Measurements from ENCODE around the gene BSN.

BSN gene, protein sequence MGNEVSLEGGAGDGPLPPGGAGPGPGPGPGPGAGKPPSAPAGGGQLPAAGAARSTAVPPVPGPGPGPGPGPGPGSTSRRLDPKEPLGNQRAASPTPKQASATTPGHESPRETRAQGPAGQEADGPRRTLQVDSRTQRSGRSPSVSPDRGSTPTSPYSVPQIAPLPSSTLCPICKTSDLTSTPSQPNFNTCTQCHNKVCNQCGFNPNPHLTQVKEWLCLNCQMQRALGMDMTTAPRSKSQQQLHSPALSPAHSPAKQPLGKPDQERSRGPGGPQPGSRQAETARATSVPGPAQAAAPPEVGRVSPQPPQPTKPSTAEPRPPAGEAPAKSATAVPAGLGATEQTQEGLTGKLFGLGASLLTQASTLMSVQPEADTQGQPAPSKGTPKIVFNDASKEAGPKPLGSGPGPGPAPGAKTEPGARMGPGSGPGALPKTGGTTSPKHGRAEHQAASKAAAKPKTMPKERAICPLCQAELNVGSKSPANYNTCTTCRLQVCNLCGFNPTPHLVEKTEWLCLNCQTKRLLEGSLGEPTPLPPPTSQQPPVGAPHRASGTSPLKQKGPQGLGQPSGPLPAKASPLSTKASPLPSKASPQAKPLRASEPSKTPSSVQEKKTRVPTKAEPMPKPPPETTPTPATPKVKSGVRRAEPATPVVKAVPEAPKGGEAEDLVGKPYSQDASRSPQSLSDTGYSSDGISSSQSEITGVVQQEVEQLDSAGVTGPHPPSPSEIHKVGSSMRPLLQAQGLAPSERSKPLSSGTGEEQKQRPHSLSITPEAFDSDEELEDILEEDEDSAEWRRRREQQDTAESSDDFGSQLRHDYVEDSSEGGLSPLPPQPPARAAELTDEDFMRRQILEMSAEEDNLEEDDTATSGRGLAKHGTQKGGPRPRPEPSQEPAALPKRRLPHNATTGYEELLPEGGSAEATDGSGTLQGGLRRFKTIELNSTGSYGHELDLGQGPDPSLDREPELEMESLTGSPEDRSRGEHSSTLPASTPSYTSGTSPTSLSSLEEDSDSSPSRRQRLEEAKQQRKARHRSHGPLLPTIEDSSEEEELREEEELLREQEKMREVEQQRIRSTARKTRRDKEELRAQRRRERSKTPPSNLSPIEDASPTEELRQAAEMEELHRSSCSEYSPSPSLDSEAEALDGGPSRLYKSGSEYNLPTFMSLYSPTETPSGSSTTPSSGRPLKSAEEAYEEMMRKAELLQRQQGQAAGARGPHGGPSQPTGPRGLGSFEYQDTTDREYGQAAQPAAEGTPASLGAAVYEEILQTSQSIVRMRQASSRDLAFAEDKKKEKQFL (N-terminal part only)

DNA sequence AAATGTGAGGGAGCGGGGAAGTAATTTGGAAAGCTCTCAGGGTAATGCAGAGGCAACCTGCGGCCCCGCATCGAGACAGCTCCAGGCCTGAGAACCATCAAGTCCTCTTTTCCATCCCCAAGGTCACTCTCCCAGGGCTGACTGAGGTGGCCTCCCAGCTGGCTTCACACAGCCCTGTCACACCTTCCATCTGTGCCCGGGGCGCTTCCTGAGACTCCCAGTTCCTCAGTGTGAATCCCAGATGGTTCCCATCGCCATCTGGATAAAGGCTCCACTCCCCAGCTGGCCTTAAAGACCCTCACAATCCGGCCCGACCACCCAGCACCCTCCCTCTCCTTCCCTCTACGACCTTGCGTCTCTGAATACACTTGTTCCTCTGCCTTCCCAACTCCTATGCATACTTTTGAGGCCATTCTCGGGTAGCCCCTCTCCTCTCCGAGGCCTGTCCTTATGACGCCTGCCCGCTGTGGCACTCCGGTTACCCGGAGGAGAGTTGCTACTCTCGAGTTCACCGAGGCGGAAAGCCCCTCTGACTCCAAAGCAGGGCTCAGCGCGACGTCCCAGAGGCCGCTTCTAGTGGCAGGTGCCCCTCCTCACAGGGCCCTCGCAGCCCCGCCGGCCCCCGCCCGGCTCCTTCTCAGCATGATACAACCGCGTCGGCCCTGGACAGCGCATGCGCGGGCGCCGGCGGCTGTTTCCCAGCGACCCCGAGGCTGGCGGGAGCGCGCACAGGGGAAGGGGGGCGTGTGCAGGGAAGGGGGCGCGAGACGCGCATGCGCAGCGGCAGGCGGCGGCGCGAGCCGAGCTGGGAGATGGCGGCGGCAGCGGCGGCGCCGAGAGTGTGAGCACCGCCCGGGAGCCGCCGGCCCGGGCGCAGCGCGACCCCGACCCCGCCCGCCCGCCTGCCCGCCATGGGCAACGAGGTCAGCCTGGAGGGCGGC lies at the start of gene BSN:
TSS of gene BSN (plus strand) at position 786 of the 941 bp plus-strand sequence. CDS start at position 912, 126 bp downstream.
- DNase-seq (ENCODE audit: low read depth, low spot score) = peak; percentile 63

DNA sequence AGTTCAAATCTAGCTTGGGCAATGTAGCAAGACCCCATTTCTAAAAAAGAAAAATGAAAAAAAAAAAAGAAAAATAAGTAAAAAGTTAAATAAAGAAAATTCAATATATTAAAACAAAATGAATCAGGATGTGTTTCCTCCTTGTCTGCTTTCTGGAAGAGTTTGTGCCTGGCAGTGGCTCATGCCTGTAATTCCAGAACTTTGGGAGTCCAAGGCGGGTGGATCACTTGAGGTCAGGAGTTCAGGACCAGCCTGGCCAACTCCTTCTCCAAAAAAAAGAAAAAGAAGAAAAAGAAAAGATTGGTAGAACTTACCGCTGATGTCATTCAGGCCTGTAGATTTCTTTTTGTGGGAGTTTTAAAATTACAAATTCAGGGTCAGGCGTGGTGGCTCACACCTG lies 47.4 kb upstream of the BSN start:
- no peak for DNase-seq (ENCODE audit: low read depth, low spot score)

GRCh38 chr3:49509028-49509561 lies 45.2 kb upstream of the BSN start:
- no peak for DNase-seq (ENCODE audit: low read depth, low spot score)

DNA sequence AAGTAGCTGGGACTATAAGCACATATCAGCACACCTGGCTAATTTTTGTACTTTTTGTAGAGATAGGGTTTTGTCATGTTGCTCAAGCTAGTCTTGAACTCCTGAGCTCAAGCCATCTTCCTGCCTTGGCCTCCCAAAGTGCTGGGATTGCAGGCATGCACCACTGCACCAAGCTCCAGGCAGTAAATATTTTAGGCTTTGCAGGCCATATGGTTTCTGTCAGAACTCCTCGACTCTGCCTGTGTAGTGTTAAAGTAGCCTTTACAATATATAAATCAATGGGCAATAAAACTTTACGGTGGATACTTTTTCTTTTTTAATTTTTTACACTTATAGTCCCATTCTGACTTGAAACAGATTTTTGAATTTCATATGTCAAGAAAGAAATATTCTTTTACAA lies 42.6 kb upstream of the BSN start:
- no peak for DNase-seq (ENCODE audit: low read depth, low spot score)

DNA sequence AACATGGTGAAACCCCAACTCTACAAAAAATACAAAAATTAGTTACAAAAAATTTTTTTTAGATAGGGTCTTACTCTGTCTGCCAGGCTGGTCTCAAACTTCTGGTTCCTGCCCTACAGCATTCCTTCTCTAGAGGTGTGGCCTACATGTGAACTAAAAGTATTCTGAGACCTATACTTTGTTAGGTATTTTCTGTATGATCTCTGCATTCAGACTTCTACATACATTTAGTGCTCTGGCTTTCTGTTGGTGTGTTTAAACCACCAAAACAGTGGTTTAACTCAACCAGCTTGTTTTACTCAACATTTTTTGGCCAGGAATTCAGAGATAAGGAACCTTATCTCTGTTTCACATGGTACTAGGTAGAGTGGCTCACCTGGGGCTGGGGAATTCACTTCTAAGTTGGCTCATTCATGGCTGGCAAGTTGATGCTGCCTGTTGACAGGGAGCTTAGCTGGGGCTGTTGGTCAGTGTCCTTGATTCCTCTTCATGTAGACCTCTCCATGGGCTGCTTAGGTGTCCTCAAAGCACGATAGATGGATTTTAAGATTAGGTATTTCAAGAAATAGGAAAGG lies 41.4 kb upstream of the BSN start:
- no peak for DNase-seq (ENCODE audit: low read depth, low spot score)

DNA sequence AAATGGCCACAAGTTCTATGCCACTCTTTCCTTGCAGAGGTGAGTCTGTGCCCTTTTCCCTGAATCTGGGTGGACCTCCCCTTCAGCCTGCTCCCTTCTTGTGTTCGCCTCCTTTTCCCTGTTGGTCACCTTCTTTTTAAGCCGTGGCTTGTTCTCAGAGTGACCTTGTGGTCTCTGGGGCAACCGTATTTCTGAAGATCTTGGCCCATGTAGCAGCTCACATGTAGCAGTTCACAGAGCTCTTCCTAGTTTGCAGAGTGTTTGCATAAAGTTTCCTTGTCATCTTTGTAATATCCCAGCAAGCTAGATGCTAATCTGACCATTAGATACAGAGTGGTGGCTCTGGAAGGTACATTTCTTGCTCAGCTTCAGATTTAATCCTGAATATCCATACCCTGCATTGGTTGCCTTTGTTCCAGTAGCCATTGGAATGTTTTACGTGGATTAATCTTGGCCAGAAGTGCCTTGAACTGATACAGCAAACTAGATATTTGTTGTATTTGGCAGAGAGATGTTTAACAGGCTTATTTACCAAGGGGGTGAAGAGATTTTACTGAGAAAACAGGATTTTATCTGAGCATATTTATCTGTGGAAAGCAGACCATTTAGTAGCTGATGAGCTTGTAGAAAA lies 40.7 kb upstream of the BSN start:
- no peak for DNase-seq (ENCODE audit: low read depth, low spot score)

DNA sequence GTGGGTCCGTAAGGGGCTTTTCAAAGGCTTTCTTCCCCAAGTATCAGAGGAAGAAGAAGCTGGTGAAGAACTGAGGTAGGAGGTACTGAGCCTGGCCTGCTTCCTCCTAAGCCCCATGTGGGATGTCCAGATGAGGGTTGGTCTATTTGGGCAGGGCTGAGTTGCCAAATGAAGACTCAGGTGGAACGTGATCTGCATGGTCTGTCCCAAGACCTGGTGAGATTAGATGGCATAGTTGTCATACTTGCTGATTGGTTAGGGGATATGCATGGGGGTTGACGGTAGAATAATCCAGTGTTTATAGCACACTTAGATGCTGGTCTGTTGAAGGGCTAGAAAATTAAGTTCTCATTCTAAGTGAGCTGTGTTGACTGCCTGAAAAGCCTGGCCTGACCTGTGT lies 36.3 kb upstream of the BSN start:
- DNase-seq (ENCODE audit: low read depth, low spot score) = no peak

DNA sequence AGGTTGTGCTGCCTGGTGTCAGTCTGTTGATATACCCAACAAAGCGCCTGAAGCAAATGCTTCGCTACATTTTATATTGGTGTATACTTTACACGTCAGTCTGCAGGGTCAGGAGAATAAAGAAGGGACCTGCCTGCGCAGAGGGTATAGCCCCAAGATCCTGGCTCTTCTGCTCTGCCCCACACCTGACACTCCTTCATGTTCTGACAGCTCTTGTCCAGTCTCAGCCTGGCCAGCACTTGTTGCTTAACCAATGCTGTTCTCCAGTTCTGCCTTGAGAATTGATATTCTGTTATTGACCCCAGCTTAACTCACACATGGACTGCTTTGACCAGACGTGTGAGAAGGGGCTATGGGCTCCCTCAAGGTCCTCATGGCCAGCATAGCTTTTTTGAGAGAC lies 35.8 kb upstream of the BSN start:
- no peak for DNase-seq (ENCODE audit: low read depth, low spot score)

DNA sequence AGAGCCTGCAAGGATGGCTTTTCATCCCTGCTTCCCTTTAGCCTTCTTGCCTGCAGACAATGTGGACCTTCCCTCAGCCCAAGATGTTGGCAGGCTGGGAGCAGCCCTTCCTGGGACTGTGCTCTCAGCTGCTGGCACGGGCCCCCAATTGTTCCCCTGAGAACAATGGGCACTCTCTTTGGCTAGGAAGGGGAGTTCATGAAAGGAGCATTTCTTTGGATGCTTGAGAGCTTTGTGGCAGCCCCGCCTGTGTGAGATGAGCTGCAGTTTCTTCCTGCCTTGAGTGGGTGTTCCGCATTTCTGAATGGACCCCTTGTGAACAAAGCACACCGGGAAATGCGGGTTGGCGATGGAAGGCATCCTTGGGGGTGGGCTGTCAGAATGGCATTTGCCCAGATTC lies 35.0 kb upstream of the BSN start:
- DNase-seq (ENCODE audit: low read depth, low spot score) = no peak

- no peak for DNase-seq (ENCODE audit: low read depth, low spot score)
Observed at GRCh38 chr3:49519916-49520385, 34.3 kb upstream of the BSN start.

DNA sequence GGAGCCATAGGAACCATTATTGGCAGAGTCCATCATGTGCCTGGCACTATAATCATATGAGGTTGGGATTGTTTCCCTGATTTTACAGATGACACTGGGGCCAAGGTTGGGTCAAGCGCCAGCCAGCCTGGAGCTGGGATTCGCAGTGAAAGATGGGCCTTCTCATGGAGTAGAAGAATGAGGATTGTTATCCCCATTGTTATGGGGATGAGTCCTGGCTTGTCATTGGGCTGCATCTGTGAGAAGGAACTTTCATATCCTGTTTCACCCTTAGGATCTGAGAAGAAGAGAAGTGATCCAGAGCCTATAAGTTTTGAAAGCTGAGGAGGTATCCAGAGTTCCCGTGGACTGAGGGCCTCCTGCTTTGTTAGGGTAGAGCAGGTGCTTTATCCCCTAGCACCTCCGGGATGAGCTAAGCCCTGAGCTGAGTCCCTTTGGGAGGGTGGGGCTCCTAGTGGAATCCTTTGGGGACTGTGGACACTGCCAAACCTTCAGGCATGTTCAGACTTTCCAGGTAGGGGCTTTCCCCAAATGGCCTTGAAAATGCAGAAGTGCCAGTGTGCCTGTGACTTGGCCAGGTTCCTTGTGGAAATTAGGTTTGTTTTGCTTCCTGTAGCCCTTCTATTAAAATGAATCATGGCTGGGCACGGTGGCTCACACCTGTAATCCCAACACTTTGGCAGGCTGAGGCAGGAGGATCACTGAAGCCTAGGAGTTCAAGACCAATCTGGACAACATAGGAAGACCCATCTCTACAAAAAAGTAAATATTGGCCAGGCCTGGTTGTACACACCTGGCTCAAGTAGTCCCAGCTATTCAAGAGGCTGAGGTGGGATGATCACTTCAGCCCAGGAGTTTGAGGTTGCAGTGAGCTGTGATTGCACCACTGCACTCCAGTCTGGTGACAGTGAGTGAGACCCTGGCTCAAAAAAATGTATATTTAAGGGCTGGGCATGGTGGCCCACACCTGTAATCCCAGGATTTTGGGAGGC lies 30.2 kb upstream of the BSN start:
- DNase-seq (ENCODE audit: low read depth, low spot score) = no peak

DNA sequence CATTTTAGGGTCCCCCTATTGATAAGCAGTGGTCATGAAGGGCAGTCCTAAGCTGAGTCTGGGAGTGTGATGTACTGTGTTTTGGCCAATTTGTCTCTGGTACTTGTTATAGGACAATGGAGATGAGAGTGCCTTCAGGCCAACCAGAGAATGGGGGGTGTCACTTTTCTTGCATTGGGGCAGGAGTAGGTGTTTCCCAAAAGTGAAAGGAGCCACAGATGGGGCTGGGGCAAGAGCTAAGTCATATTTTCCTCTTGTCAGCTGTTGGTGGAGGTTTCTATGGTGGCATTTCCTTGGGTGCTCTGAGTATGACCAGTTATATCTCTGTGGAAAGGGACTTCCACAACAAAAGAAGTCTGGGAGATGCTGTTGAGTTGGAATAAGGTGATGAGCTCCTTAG lies 24.7 kb upstream of the BSN start:
- DNase-seq (ENCODE audit: low read depth, low spot score) = no peak

DNA sequence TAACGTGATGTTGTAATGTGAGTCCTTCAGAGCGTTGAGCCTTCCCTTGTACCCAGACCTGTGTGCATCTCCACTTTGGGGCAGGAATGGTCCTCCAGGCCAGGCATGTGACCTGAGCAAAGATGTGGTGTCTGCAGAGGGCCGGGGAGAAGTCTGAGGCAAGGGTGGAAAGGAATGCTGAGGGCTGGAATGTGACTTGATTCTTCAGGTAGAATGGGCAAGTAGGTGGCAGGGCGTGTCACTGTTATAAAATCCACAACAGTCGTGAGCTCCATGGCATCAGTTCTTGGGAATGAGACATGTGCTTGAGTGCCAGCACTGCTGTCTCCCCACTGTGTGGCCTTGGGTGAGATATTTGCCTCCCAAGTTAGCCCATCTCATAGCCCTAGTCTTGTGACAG lies 24.0 kb upstream of the BSN start:
- DNase-seq (ENCODE audit: low read depth, low spot score) = no peak

GRCh38 chr3:49530701-49531100 lies 23.6 kb upstream of the BSN start:
- no peak for DNase-seq (ENCODE audit: low read depth, low spot score)

DNA sequence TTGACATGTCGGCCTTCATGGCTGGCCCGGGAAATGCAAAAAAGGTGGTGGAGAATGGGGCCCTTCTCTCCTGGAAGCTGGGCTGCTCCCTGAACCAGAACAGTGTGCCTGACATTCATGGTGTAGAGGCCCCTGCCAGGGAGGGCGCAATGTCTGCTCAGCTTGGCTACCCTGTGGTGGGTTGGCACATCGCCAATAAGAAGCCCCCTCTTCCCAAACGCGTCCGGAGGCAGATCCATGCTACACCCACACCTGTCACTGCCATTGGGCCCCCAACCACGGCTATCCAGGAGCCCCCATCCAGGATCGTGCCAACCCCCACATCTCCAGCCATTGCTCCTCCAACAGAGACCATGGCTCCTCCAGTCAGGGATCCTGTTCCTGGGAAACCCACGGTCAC lies 23.1 kb upstream of the BSN start:
- DNase-seq (ENCODE audit: low read depth, low spot score) = no peak

- no peak for DNase-seq (ENCODE audit: low read depth, low spot score)
Observed at GRCh38 chr3:49531715-49532114, 22.6 kb upstream of the BSN start.

DNA sequence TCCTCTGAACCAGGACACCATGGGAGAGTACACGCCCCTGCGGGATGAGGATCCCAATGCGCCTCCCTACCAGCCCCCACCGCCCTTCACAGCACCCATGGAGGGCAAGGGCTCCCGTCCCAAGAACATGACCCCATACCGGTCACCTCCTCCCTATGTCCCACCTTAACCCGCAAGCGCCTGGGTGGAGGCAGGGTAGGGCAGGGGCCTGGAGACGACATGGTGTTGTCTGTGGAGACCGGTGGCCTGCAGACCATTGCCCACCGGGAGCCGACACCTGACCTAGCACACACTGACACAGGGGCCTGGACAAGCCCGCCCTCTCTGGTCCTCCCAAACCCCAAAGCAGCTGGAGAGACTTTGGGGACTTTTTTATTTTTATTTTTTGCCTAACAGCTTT lies 21.2 kb upstream of the BSN start:
- DNase-seq (ENCODE audit: low read depth, low spot score) = no peak

- no peak for DNase-seq (ENCODE audit: low read depth, low spot score)
Observed at GRCh38 chr3:49533786-49534519, 20.3 kb upstream of the BSN start.

Measured in activated CD4-positive, CD25-positive, alpha-beta regulatory T cell treated with anti-CD3 and anti-CD28 coated beads, Interleukin-2, amount 50 U/mL, for 16 hours (primary cell).